ENCODE data around the gene MT1HL1. TPM values are rescaled to one million over a fixed set of nuclear protein-coding genes. Genes with fewer than 3 reads are reported as not detected.

MT1HL1 gene
- total and polyA plus RNA-seq, 2 of the 8 experiments (the other 6 are each of a cell fraction or from before 2014, with no cell fraction given) = not detected

- TF ChIP-seq SIRT6 (IDR thresholded peaks at IDR 0.05; ENCODE audit: low read length) (no peak), TCF12 (IDR thresholded peaks at IDR 0.05; ENCODE audit: low read depth, low read length) (no peak), EP300 (IDR thresholded peaks at IDR 0.05; ENCODE audit: borderline replicate concordance in 1 of 2, low read depth in 2 of 2, low read length in 2 of 2) (no peak), SIN3A (conservative IDR thresholded peaks at IDR 0.05 in 1 of 2, IDR thresholded peaks at IDR 0.05 in 1 of 2; ENCODE audit: low read depth in 1 of 2, low read length in 2 of 2) (no peak)
Measured at GRCh38 chr1:236966636-236967035, 37.6 kb downstream of the MT1HL1 start (continued).
